Gastrocnemius medialis (tissue), 4 donors: ENCODE measurements around the gene MRPL28. TPM values are rescaled to one million over a fixed set of nuclear protein-coding genes. Genes with fewer than 3 reads are reported as not detected.

Source experiments
- ATAC-seq, 2 donors: fragments of 150-250 bp; one replicate each; pipeline ENCODE4 v1.9.1; 2016
- DNase-seq, 2 donors: peaks; one replicate each; pipeline ENCODE4 v3.0.0-alpha.2; 2019
- H3K27ac ChIP-seq, 4 donors: fragments of 200-600 bp; sonication (generic); 1 replicate in 1 of 4; 2 replicates in 3 of 4; pipeline ENCODE4 v1.5.1; 2016 to 2018; ENCODE audit warnings: mild to moderate bottlenecking in 2 of 4, moderate library complexity in 1 of 4
- H3K27me3 ChIP-seq, 3 donors: fragments of 200-600 bp; sonication (generic) in 2 of 3; 1 replicate in 1 of 3; 2 replicates in 2 of 3; pipeline versions ENCODE4 v1.5.1 to v1.6.0; 2016 to 2019; ENCODE audit warnings: mild to moderate bottlenecking in 1 of 3, moderate library complexity in 1 of 3
- H3K36me3 ChIP-seq, 2 donors: fragments of 200-600 bp; sonication (generic) in 1 of 2; one replicate each; pipeline ENCODE4 v1.5.1; 2017 to 2018
- H3K4me1 ChIP-seq, 2 donors: fragments of 200-600 bp; sonication (generic) in 1 of 2; one replicate each; pipeline ENCODE4 v1.5.1; 2016 to 2017; ENCODE audit warnings: mild to moderate bottlenecking in 2 of 2
- H3K4me3 ChIP-seq, 4 donors: fragments of 200-600 bp; sonication (generic) in 3 of 4; 1 replicate in 1 of 4; 2 replicates in 3 of 4; pipeline ENCODE4 v1.5.1; 2016 to 2019; ENCODE audit warnings: mild to moderate bottlenecking in 2 of 4
- H3K9me3 ChIP-seq, 3 donors: fragments of 200-600 bp; sonication (generic) in 2 of 3; 1 replicate in 1 of 3; 2 replicates in 2 of 3; pipeline ENCODE4 v1.5.1; 2016 to 2019
- CTCF ChIP-seq, 5 experiments: fragments of 450-650 bp in 3 of 5; fragments of 200-600 bp in 2 of 5; sonication (generic) in 2 of 5; IDR thresholded peaks in 4 of 5; conservative IDR thresholded peaks in 1 of 5; 1 replicate in 4 of 5; 2 replicates in 1 of 5; pipeline ENCODE4 v1.5.1; 2016 to 2019; ENCODE audit warnings: antibody characterized with exemption in 5 of 5, mild to moderate bottlenecking in 3 of 5, moderate library complexity in 3 of 5
- POLR2A ChIP-seq, 2 donors: fragments of 450-650 bp; IDR thresholded peaks; one replicate each; pipeline ENCODE4 v1.6.1; 2017; ENCODE audit warnings: antibody characterized with exemption in 2 of 2, mild to moderate bottlenecking in 2 of 2, moderate library complexity in 2 of 2
- in situ Hi-C, 4 donors: fragments of 200-750 bp; cut with MboI; loops; one replicate each; pipeline versions ENCODE4 v1.15.0 to v1.8.0; 2017; ENCODE audit warnings: low sequenced_read_pairs in 4 of 4
- intact Hi-C: fragments of 100-400 bp; cut with DNase I; formaldehyde crosslinking; loops from one replicate; pipeline ENCODE4 v1.15.1; 2023; ENCODE audit warnings: low total_unique reads
- total RNA-seq, 4 donors: library from RNA; depleted of rRNA; stranded (reverse); fragments of >200 nt; gene quantifications; one replicate each; pipeline versions ENCODE4 v1.1.0 to v1.2.3, GENCODE V29; 2016

Gene MRPL28
- total RNA-seq, 4 donors from 2014 or later = 72.8 to 122 (median 87.4) TPM

DNA sequence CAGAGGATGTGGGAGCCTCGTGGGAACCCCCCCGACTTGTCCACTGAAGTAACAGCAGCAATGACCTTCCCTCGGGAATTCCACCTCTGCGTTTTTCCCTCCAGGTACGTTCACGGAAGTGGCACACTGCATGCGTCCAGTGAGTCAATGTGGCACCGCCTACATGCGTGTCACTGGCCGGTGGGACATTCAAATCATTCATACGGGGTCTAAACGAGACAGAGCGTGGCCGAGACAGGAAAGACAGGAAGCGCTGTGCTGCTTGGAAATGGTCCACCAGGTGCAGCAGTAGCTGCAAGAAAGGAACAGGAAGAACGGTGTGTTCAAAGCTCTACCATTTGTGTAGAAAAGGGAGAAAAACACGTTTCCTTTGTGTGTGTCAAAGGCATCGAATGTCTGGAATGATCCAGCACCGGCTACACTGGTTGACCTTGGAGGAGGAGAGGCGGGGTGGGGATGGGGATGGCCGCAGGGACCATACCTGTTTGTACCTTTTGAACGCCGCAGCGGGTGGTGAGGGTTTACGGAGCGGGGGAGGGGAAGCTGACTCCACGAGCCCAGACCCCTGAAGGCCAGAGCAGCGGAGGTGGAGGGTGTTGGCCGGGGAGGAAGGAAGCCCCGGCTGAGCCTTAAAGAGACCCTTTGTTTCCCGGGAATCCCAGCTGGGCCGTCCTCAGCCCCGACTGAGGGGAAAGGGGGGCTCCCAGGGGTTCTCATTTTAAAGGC, 13.2 kb upstream of the MRPL28 start:
- in situ Hi-C loops = no loop called here
- Histone ChIP-seq H3K27me3 (no peaks in the 10 kb centered on the region), H3K27ac (peak overlapping the region; percentile 68 to 95 (median 88)), H3K4me3 (peak overlapping the region in 2 of 4 donors; percentile 78 to 96), H3K4me1 (peaks cover 33 to 46% of the 10 kb centered on the region in 2 donors), H3K9me3 (no peaks in the 10 kb centered on the region), H3K36me3 (no peaks in the 10 kb centered on the region)
- TF ChIP-seq POLR2A (IDR thresholded peaks at IDR 0.05) (no peak), CTCF (IDR thresholded peaks at IDR 0.05 in 4 of 5, conservative IDR thresholded peaks at IDR 0.05 in 1 of 5) (no peak)
- intact Hi-C loops = no loop called here
- ATAC-seq = no peak
- no peak for DNase-seq

DNA sequence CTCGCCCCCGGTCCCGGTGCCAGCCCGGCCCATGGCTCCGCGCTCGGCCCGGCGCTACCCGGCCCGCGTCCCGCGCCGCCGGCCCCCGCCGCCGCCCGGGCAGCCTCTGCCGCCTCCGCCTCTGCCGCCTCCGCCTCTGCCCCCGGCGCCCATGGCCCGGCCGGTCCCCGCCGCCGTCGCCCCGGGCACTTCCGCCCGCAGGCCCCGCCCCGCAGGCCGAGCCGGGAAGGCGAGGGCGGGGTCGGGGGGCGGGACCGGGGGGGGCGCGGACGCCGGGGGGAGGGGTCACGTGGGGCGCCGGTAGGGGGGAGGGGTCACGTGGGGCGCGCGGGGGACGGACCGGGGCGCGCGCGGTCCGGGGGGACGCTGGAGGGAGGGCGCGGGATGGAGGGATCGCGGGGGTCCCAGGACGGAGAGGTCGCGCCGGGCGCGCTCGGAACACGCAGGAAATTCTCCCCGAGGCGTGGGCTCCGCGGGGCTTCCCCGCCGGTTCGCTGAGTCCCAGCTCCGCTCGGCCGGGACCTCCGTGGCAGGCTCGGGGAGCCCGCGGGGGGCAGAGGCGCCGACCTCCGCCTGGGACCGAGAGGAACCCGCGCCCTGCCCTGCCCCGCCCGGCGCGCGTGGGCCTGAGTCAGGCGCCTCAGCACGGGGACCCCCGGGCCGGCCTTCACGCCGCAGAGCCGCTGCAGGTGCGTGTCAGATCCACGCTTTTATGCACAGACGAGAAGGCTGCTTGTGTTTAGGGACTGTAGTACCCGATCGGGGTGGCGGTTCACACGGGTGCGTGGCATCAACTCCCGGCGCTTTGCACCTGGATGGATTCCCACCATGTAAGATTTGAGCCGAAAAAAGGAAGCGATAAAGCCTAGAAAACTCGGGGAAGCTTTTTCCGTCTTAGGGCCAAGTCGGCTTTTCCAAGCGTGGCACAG, 11.7 kb upstream of the MRPL28 start, which contains the start of gene PGAP6:
TSS of gene PGAP6 (minus strand) at position 190 of the 929 bp plus-strand sequence. CDS start at position 33, 157 bp downstream.
- in situ Hi-C loops (no loop called here), intact Hi-C loops (loop anchor here (1.0 kb wide), 1 partner anchor 19 kb away; the partner anchor contains the start of gene DECR2)
- H3K9me3 ChIP-seq = no peaks in the 10 kb centered on the region
- peak within 1 kb of the TSS; percentile 73 to 96 (median 80) for H3K4me3 ChIP-seq
- TF ChIP-seq CTCF (IDR thresholded peaks at IDR 0.05 in 4 of 5, conservative IDR thresholded peaks at IDR 0.05 in 1 of 5) (no peak), POLR2A (IDR thresholded peaks at IDR 0.05) (peak; percentile 70 to 75)
- peak within 1 kb of the TSS; percentile 87 to 95 (median 88) for H3K27ac ChIP-seq
- H3K4me1 ChIP-seq = peaks cover 28 to 39% of the 10 kb centered on the region in 2 donors
- ATAC-seq (peak; percentile 80 to 83), DNase-seq (peak; percentile 58 to 66)
- H3K36me3 ChIP-seq = peaks cover 0 to 5% of the 10 kb centered on the region in 2 donors
- H3K27me3 ChIP-seq = no peaks in the 10 kb centered on the region

GRCh38 chr16:381012-381788, 10.9 kb upstream of the MRPL28 start:
- Histone ChIP-seq H3K36me3 (peaks cover 0 to 11% of the 10 kb centered on the region in 2 donors), H3K27ac (peak overlapping the region; percentile 58 to 76 (median 69)), H3K9me3 (no peaks in the 10 kb centered on the region), H3K4me1 (peaks cover 28 to 37% of the 10 kb centered on the region in 2 donors), H3K4me3 (peak overlapping the region; percentile 70 to 78 (median 72)), H3K27me3 (no peaks in the 10 kb centered on the region)
- in situ Hi-C loops (no loop called here), intact Hi-C loops (no loop called here)
- DNase-seq (no peak), ATAC-seq (peak; percentile 63 to 64)
- TF ChIP-seq POLR2A (IDR thresholded peaks at IDR 0.05) (no peak), CTCF (IDR thresholded peaks at IDR 0.05 in 4 of 5, conservative IDR thresholded peaks at IDR 0.05 in 1 of 5) (no peak)

GRCh38 chr16:380762-381011, 10.3 kb upstream of the MRPL28 start:
- Histone ChIP-seq H3K9me3 (no peaks in the 10 kb centered on the region), H3K27me3 (no peaks in the 10 kb centered on the region), H3K4me1 (peaks cover 28 to 32% of the 10 kb centered on the region in 2 donors), H3K36me3 (peaks cover 0 to 17% of the 10 kb centered on the region in 2 donors), H3K4me3 (peak overlapping the region; percentile 70 to 78 (median 72)), H3K27ac (peak overlapping the region in 3 of 4 donors; percentile 66 to 76 (median 72))
- DNase-seq (no peak), ATAC-seq (no peak)
- in situ Hi-C loops = no loop called here
- intact Hi-C loops = no loop called here
- TF ChIP-seq CTCF (IDR thresholded peaks at IDR 0.05 in 4 of 5, conservative IDR thresholded peaks at IDR 0.05 in 1 of 5) (no peak), POLR2A (IDR thresholded peaks at IDR 0.05) (no peak)
